HG03108 (cell line): ENCODE results near the gene SAMD3.
"Not testable (repeated sequence)": the region's sequence is repeated elsewhere in the genome, so short reads cannot be mapped to it uniquely, and the experiment has no call there.

ENCODE experiments used
- ATAC-seq: cut with Tn5 transposase; IDR thresholded peaks from one replicate; pipeline ENCODE4 v1.9.1; 2021; ENCODE audit warnings: moderate library complexity; ENCODE audit not compliant: unreplicated experiment

Gene SAMD3

GRCh38 chr6:130182466-130182865, 40.3 kb downstream of the SAMD3 start:
- no peak for ATAC-seq

GRCh38 chr6:130178692-130179091, 44.1 kb downstream of the SAMD3 start:
- no peak for ATAC-seq

- no peak for ATAC-seq
Measured at GRCh38 chr6:130176378-130176777, 46.4 kb downstream of the SAMD3 start.

GRCh38 chr6:130173377-130174004, 49.3 kb downstream of the SAMD3 start:
- ATAC-seq = not testable (repeated sequence)

GRCh38 chr6:130170160-130170559, 52.6 kb downstream of the SAMD3 start:
- not testable (repeated sequence) for ATAC-seq

- ATAC-seq = no peak
Measured at GRCh38 chr6:130167655-130168054, 55.1 kb downstream of the SAMD3 start.

- ATAC-seq = no peak
Measured at GRCh38 chr6:130164251-130164650, 58.5 kb downstream of the SAMD3 start.

GRCh38 chr6:130163266-130163665, 59.5 kb downstream of the SAMD3 start:
- no peak for ATAC-seq

- ATAC-seq = no peak
Measured at GRCh38 chr6:130162421-130162820, 60.3 kb downstream of the SAMD3 start.

GRCh38 chr6:130161683-130162404, 60.9 kb downstream of the SAMD3 start:
- ATAC-seq = no peak

GRCh38 chr6:130159956-130160355, 62.8 kb downstream of the SAMD3 start:
- no peak for ATAC-seq

GRCh38 chr6:130158548-130158947, 64.2 kb downstream of the SAMD3 start:
- ATAC-seq = no peak

GRCh38 chr6:130158056-130158455, 64.7 kb downstream of the SAMD3 start:
- no peak for ATAC-seq

- no peak for ATAC-seq
Measured at GRCh38 chr6:130156908-130157307, 65.8 kb downstream of the SAMD3 start.

GRCh38 chr6:130152908-130153510, 69.7 kb downstream of the SAMD3 start:
- no peak for ATAC-seq

GRCh38 chr6:130150906-130151305, 71.8 kb downstream of the SAMD3 start:
- ATAC-seq = no peak

GRCh38 chr6:130149016-130149415, 73.7 kb downstream of the SAMD3 start:
- not testable (repeated sequence) for ATAC-seq

- ATAC-seq = no peak
Measured at GRCh38 chr6:130148181-130148580, 74.6 kb downstream of the SAMD3 start.

- ATAC-seq = no peak
Measured at GRCh38 chr6:130147111-130147510, 75.6 kb downstream of the SAMD3 start.

GRCh38 chr6:130143709-130144108, 79.0 kb downstream of the SAMD3 start:
- ATAC-seq = no peak

GRCh38 chr6:130140084-130140483, 82.7 kb downstream of the SAMD3 start:
- no peak for ATAC-seq

- no peak for ATAC-seq
Measured at GRCh38 chr6:130138909-130139242, 83.9 kb downstream of the SAMD3 start.
